CD4-positive, alpha-beta T cell treated with Interleukin-12 subunit alpha and Interleukin-12 subunit beta, for 1 hour (primary cell): ENCODE measurements around the gene TEAD1.
"Not testable (repeated sequence)": the region's sequence is repeated elsewhere in the genome, so short reads cannot be mapped to it uniquely, and the experiment has no call there.

Experiments used
- DNase-seq: peaks from one replicate; pipeline ENCODE4 v3.0.0-alpha.2; 2020

The TEAD1 gene

DNA sequence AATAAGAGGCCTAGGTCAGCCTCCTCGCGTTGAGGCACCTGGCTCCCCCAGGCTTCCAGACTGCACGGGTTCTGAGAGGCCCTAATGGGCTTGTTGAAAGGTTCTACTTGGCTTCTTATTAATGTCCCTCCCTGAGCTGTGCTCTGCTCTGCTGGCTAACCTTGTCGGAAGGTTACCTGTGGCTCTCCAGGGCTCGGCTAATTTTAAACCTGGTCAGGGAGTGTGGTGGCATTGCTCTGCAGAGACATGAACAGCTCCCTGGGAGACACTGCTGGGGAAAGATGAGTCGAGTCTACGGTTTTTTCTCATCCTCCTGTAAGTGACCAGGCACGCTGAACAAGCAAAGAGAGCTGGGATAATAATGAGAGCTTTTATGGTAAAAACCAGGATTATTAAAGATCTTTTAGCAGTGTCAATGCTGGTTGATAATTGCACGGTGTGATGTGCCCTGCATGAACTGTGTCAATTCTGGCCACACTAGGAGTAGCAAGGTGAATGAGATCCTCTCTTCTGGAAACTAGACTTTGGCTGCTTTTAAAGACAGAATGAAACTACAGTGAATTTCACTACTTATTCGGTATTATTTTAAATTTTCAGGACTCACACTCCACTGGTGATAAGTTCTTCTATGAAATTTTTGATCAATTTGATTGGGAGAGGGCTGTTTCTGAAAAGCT is 70.7 kb downstream of the TEAD1 start:
- no peak for DNase-seq

DNA sequence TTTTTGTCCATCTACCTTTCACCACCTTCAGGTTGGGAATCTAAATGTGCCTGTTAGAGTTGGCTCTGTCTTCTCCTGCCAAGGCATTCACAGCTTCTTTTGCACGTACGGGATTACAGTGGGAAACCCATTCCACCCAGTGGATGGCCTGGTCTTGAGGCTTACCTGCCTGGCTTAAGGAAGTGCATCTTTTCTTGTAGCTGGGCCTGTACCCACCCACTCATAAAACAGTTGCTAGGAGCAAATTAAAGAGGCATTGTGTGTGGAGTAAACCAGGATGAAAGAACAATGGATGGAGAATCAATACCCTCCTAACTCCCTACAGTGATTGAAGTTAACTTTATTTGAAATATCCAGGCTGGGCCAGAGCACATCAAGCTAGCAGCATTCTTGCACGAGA is 71.6 kb downstream of the TEAD1 start:
- DNase-seq = no peak

DNA sequence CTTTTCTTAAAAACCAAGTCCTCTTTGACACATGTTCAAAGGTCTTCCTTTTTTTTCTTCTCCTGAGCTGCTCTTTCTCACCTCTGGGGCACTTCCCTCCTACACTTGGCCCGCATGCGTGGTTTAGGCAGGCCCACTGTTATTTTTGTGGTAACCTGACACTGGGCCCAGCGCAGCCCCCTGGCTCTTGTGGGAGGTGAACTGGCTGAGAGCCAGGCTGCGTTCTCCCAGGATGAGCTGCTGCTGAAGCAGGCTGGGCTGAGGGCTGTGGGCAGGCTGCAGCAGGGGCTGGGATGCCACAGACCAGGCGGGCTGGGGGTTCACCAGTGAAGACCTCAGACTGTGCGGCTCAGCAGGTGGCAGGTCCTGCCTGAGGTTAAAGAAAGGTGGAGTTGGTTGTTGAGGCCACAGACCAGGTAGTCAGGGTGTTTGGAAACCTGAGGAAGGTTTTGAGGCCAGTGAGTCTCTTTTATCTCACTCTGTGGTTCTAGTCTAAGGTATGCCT is 72.4 kb downstream of the TEAD1 start:
- no peak for DNase-seq

DNA sequence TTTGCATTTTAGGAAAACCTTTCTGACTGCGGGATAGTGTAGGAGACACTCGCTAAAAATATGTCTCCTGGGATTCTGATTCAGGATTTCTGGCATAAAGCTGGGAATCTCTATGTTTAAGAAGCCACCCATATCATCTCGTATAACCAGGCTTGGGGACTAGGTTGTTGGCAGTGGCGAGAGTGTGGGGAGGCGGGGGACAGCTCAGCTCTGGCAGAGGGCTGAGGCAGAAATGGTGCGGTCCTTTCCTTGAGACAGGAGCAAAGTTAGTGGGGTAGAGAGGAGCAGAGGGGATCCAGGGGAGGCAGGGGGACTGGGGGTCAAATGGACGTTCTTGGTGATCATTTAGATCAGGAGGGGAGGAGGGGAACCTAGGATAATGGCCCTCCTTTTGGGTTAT is 74.3 kb downstream of the TEAD1 start:
- DNase-seq = no peak

DNA sequence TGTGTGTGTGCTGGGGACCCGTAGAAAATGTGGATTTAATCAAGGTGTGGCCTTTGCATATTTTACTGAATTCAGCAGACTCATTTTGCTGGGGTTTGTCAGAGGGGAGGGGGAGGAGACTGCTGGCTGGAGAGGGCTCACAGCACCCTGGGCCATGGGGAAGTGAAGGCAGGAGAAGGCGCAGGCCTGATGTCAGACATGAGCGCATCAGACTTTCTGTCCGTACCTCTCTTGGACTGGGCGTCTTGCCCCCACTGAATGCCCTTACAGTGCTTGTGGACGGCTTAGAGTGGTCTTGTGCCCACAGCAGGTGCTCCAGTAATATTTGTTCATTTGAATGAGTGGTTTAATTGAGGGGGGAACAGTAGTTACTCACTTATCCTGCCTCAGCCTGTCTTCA is 75.2 kb downstream of the TEAD1 start:
- no peak for DNase-seq

DNA sequence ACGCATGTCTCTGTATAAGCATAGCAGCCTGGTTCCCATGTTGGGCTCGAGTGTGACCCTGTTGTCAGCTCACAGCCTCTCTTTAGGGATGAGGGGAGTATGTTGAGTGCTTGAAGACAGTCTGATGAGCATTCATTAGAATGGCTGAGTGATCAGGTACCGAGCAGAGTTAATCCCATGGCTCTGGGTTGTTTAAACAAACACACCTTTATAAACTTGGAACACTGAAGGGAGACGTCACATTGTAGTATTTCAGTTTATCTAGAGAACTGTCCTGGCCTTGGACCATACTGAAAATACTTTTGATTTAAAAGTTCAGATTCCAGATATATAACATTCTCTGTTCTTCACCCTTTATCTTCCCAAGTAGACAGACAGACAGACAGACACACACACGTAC is 76.0 kb downstream of the TEAD1 start:
- DNase-seq = no peak

DNA sequence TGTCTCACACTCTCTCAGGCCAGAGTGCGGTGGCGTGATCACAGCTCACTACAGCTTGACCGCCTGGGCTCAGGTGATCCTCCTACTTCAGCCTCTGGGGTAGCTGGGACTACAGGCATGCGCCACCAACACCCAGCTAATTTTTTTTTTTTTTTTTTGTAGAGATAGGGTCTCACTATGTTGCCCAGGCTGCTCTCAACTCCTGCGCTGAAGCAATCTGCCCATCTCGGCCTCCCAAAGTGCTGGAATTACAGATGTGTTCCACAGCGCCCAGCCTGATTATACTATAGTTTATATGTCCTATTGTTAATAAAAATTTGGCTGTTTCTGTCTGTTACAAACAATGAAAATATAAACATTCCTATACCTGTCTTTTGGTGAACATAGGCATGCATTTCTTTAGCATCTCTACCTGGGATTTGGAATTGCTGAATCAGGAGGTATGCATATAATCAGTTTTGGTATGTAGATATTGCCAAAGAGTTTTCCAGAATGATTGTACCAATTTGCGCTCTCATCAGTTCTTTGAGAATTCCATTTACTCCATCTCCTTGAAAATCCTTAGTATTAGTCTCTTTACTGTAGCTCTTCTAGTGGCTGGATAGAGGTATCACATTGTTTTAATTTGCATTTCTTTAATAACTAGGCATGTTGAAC is 78.8 kb downstream of the TEAD1 start:
- DNase-seq = no peak

DNA sequence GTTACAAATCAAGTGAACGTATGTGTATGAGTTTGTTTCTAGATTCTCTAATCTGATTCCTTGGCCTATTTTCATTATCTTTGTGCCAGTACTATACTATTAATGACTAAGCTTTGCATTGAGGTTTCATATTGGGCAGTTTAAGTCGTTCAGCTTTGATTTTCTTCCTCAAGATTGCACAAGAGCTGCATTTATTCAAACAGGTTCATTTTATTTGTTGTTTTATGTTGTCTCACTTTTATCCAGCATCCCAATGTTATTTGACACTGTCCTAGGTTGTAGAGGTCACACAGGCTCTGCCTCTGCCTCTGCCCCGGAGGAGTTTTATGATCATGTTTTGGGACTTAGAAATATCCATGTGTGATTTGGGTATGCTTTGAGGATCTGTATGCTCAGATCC is 79.8 kb downstream of the TEAD1 start:
- DNase-seq = no peak

DNA sequence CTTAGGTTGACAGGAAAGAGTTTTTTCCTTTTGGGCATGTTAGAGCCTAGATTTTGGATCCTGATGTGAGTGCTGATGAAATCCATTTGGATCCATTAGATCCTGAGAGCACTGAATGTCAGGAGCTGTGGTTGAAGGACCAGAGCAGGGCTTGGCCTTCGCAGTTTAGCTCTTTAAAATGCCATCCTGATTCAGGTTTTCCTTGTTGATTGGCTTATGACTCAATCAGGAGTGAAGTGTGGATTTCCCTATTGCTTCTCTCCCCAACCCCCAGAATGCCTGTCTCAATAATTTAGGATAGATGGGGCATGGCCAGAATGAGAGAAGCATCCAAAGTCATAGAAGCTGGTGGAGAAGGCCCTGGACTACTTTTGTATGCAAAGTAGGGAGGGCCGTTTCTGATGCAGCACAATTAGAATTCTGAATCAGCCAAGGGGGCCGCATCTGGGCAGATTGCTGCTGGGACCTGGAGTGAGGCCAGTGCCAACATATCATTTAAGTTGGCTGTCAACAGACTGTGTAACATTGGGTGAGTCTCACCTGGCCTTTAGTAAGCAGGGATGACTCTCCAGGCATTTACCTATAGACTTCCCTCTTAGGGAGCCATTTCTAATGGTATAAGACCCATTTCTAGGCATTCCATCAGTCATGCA is 80.5 kb downstream of the TEAD1 start:
- no peak for DNase-seq

DNA sequence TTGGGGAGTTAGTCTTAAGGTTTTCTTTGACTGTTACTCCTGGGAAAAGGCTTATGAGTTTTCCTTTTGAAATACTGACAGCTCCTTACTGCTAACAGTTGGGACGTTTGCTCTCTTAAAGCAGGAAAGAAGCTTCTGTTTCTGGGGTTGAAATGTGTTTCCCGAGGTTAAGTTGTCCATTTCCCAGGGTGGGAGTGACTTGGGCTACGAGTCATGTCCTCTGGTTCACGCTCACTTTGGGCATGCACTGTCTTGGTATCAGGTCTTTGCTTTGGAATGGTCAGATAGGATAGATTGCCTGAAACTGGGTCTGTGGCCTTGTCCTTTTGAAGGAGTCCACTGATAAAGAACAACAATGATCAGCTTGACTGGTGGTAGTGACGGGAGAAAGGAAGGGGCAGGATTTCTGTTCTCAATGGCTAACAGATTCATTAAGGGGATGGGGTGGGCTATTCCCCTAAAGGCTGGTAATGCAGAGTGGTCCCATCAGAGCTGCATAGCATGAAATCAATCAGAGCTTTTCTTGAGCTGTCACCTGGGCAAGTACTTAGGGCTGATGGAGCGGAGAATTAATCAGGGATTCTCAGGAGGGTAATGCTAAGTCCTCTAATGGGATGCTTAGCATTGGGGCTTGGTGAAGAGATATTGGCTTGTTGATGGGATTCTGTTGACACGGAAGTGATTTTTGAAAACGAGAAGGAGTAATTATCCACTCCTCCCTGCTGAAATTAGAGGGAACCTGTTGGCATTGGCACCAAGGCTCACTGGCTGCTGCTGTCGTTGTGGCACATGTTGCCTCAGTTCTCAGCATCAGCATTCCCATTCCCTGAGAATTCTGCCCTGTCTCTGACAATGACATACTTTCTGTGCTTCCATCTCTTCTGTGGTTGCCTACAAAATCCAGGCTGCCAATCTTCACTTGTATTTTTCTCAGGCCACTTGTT is 81.6 kb downstream of the TEAD1 start:
- DNase-seq = no peak

DNA sequence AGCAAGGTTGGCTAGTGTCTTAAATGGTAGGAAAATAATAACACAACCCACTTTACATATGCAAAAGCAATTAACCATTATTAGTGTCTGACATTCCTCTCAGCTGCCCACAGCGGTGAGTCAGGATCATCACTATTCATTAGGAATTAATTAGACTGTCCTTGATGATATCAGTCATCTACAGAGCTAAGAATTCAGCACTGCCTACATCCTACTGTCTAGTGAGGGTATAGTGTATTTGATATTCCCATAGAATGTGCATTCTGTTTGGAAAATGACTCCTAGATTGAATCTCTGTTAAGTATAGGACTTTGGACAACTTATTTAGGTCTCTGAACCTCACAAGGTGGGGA is 82.2 kb downstream of the TEAD1 start:
- DNase-seq = no peak

DNA sequence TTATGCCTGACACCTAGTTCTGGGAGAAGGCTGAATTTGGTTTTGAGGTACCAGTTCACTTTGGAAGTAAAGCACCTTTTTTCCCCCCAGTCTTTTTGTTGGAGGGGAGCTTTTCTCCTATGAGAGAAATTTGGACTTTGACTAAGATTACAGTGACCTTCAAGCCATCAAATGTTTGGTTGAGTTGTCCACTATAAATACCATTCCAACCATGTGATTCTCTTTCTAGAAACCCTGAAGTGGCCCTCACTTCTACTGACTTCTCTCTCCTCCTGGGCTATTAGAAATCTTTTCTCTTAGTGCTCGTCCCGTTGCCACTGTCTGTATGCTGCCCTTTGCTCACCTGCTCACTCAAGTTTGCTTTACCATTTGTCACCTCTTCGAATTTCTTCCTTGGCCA is 82.6 kb downstream of the TEAD1 start:
- no peak for DNase-seq

DNA sequence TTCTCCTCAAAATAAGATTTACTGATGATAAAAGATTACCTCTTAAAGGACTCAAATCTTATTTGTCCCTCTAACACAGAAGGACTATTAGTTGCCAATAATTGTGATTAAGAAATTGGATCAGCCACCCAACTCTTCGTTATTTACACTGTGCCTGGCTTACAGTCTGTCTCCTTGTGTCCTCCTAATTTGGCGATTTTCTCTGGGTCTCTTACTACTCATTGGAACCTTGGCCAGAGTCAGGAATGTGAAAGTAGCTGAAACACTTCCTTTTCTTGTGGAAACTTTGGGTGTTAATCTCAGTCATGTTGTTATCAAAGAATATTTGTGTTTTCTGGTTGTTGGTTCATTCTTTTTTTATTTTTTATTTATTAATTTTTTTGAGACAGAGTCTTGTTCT is 83.2 kb downstream of the TEAD1 start:
- no peak for DNase-seq

DNA sequence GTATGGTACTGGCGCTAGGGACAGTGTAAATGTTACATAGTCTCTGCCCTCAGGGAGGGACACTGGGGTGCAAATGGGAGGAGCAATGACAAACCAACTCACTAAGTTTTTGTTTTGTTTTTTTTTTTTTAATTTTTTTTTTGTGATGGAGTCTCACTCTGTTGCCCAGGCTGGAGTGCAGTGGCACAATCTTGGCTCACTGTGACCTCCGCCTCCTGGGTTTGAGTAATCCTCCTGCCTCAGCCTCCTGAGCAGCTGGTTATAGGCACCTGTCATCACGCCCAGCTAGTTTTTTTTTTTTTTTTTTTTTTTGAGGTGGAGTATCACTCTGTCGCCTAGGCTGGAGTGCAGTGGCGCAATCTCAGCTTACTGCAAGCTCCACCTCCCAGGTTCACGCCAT is 83.9 kb downstream of the TEAD1 start:
- not testable (repeated sequence) for DNase-seq

DNA sequence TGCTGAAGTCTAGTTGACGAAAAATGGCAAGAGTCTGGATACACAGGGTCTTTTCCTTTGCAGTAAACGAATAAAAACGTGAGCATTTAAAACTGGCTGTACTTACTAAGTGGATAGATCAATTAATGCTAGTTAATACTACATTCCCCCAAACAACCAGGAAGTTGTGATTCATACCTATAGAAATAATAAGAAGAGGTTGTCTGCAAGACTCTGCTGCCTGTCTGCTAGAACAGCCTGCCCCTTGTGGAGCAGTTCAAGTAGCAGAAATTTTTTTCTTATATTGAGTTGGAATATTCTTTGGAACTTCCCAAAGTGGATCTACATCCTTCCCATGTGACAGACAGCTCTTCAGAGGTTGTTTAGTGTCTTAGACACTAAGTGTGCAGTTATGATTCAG is 86.8 kb downstream of the TEAD1 start:
- DNase-seq = no peak

DNA sequence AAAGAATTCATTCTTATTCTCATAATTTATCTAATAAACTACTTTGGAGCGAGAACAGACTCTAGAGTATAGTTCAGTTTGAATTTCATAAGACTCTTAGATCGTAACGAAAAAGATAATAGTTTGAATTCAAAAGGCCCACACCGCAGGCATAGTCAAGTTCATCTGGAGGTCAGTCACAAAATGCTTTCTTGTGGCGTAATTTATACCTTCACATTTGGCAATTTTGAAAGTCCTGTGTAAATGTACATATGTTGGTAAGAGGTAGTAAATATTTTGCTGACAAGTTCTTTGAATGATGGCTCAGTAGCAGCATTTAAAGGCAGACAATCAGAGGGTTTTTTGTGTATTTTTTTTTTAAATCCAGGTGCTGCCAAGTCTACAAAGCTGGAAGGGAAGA is 88.1 kb downstream of the TEAD1 start:
- DNase-seq = no peak

DNA sequence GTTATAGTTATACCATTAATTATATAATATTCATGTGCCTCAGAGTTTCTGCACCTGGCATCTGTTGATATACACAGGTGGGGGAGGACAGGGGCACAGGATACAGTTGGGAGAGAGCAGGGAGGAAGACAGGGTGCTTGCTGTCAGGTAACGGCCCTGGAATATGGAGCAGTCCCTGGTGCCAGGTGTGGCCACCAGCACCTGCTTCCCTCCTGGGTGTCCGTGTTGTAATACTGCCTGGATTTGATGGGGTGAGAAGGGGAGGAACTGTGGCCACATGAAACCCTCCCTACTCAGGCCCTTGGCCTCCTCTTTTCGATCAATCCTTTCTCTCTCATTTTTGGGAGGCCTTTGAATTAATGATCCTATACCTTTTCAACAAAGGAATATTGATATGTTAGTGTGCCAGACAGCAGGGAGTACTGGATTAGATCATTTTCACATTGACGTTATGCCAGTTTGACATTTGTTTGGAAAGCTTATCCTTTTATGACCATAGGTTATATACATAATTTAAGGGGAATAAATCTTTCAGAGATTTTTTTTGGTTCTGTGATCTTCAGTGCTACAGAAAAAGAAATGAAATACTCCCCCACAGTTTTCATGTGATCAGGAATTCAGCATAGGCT is 88.6 kb downstream of the TEAD1 start:
- no peak for DNase-seq

DNA sequence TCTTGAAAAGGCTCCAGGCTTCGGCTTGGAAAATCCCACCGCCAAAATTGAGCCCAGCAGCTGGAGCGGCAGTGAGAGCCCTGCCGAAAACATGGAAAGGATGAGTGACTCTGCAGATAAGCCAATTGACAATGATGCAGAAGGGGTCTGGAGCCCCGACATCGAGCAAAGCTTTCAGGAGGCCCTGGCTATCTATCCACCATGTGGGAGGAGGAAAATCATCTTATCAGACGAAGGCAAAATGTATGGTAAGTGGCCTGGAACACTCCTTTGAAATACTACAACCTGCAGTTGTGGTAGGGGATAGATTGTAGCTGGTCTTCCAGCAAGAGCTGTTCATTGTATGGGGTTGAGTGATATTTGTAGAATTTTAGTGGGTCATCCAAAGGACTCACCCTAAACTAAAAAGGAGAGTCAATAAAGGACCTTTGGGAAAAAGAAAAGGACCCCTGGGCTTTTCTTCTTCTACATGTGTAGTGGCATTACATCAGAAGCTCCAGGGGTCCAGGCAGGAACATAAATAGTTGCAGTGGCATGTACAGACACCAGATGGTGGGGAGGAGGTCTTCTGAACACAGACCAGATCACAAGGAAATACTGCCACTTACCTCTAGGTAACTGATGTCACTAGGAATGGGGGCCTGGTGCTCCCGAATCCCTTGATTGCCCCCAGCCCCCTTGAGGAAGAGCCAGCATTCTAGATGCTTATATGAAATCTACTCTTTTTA is 90.1 kb downstream of the TEAD1 start:
- DNase-seq = no peak

DNA sequence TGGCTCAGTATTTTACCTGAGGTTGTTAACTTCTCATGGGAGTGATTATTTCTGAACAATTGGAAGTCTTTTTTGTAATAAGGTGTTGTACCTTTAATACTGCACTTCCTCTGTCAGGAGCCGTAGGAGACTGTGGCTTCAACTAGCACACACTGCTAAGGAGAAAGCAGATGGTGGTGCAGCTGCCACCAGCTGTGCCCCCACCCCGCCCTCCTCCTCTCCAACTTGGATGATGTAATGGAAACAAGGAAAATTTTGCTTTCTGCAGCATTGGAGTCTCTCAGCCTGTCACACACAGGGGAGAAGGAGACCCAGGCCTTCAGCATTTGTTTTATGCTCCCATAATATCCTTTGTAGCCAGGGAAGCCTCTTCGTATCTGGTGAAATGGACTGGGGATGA is 91.2 kb downstream of the TEAD1 start:
- DNase-seq = no peak

DNA sequence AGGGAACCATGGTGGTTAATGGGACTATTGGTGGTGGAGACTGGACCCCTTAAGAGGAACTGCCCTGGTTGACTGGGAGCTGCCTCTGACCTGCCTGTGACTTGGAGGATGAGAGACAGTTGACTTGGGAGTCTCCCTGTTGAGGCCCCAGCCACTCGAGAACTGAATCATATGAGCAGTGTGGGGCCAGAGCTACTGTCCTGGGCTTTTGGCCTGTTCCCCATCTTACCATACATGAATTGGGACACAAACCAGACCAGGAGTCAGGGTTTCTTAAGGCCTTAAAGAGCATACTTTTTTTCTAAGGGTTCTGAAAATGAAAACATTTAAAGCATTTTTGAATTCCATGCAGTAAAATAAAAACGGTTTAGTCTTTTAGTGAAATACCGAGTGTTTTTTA is 92.8 kb downstream of the TEAD1 start:
- no peak for DNase-seq

DNA sequence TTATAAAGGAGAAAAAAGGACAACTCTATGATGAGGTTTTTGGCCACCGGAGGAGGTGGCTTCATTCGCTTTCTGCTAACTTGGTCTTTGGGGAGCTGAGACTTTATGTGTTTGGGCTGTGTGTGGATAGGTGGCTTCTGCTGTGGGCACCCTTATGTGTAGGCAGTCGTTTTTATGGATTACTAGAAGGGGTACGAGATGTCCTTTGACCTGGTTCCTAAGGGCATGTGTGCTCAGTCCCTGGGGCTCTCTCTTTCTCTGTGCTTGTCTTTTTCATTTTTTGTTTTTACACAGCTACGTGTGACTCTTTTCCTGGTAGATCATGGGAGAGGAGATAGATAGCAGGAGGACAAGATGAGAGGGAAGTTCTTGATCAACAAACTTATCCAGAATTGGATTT is 93.4 kb downstream of the TEAD1 start:
- DNase-seq = no peak
